Dedifferentiated amniotic fluid mesenchymal stem cell (primary cell): ENCODE results near the gene DIS3.
"Not testable (repeated sequence)": the region's sequence is repeated elsewhere in the genome, so short reads cannot be mapped to it uniquely, and the experiment has no call there.

Experiments used
- DNase-seq: peaks from one replicate; pipeline ENCODE4 v3.0.0-alpha.2; 2016; ENCODE audit errors: extremely low spot score

Gene DIS3

GRCh38 chr13:72781451-72782439 lies at the start of gene DIS3, which contains the start of gene PIBF1:
DIS3 (minus strand) TSS chr13:72781900; CDS start chr13:72781832, 68 bp downstream.
PIBF1 (plus strand) TSS chr13:72782133; CDS start chr13:72783470, 1,337 bp downstream.
- peak; percentile 99 for DNase-seq

GRCh38 chr13:72823724-72824123 lies 42.0 kb upstream of the DIS3 start:
- no peak for DNase-seq

- DNase-seq = no peak
Observed at GRCh38 chr13:72823081-72823480, 41.4 kb upstream of the DIS3 start.

- no peak for DNase-seq
Observed at GRCh38 chr13:72820898-72821279, 39.2 kb upstream of the DIS3 start.

GRCh38 chr13:72820156-72820897 lies 38.6 kb upstream of the DIS3 start:
- DNase-seq = no peak

- DNase-seq = no peak
Observed at GRCh38 chr13:72808917-72809500, 27.3 kb upstream of the DIS3 start.

- not testable (repeated sequence) for DNase-seq
Observed at GRCh38 chr13:72806514-72806913, 24.8 kb upstream of the DIS3 start.

- no peak for DNase-seq
Observed at GRCh38 chr13:72805676-72806346, 24.1 kb upstream of the DIS3 start.

- no peak for DNase-seq
Observed at GRCh38 chr13:72804301-72804700, 22.6 kb upstream of the DIS3 start.

- DNase-seq = no peak
Observed at GRCh38 chr13:72798817-72799216, 17.1 kb upstream of the DIS3 start.

- no peak for DNase-seq
Observed at GRCh38 chr13:72792640-72793039, 10.9 kb upstream of the DIS3 start.

- no peak for DNase-seq
Observed at GRCh38 chr13:72788831-72789230, 7.1 kb upstream of the DIS3 start.

GRCh38 chr13:72784679-72785078 lies 3.0 kb upstream of the DIS3 start:
- not testable (repeated sequence) for DNase-seq

- DNase-seq = no peak
Observed at GRCh38 chr13:72782717-72783116, 1.0 kb upstream of the DIS3 start.

GRCh38 chr13:72774019-72774418 lies 7.7 kb downstream of the DIS3 start:
- no peak for DNase-seq

GRCh38 chr13:72763411-72763810 lies 18.3 kb downstream of the DIS3 start:
- peak; percentile 53 for DNase-seq

- DNase-seq = no peak
Observed at GRCh38 chr13:72760189-72760588, 21.5 kb downstream of the DIS3 start.

- no peak for DNase-seq
Observed at GRCh38 chr13:72757792-72758535, 23.7 kb downstream of the DIS3 start.

- DNase-seq = no peak
Observed at GRCh38 chr13:72754111-72754510, 27.6 kb downstream of the DIS3 start.

- DNase-seq = no peak
Observed at GRCh38 chr13:72751220-72751619, 30.5 kb downstream of the DIS3 start.

GRCh38 chr13:72745260-72745659 lies 36.4 kb downstream of the DIS3 start:
- no peak for DNase-seq
